Naive thymus-derived CD4-positive, alpha-beta T cell (primary cell): ENCODE results near the gene WDTC1. TPM values are rescaled to one million over a fixed set of nuclear protein-coding genes. Genes with fewer than 3 reads are reported as not detected.
A peak's percentile ranks its signal among the peaks of the same experiment; 100 is the strongest.

Source experiments
- ATAC-seq: fragments of 150-1000 bp; cut with Tn5 transposase; 2 replicates; pipeline ENCODE4 v1.10.0; 2021; ENCODE audit warnings: mild to moderate bottlenecking, moderate library complexity
- CTCF ChIA-PET: fragments of 350-600 bp; sonication (Branson Sonifier 250); formaldehyde crosslinking; loops from one replicate; lab custom pipeline; 2021; ENCODE audit warnings: antibody characterized with exemption; lab: Charles Lee
- POLR2A ChIA-PET: fragments of 350-600 bp; sonication (Branson Sonifier 250); formaldehyde crosslinking; loops from one replicate; lab custom pipeline; 2021; ENCODE audit warnings: antibody characterized with exemption, inconsistent platforms; lab: Charles Lee
- DNase-seq, 9 donors: peaks; one replicate each; pipeline versions ENCODE4 v3.0.0 to v3.0.0-alpha.2; 2020 to 2022; ENCODE audit warnings: mixed read lengths in 1 of 9
- H3K27ac ChIP-seq: one replicate; pipeline ENCODE4 v1.7.0; 2013; ENCODE audit warnings: mild to moderate bottlenecking, low read depth, low read length, moderate library complexity
- H3K27me3 ChIP-seq, 2 donors: one replicate each; pipeline ENCODE4 v1.7.0; 2013; ENCODE audit warnings: low read length in 2 of 2, mild to moderate bottlenecking in 2 of 2, moderate library complexity in 2 of 2; ENCODE audit not compliant: control insufficient read depth in 2 of 2, insufficient read depth in 2 of 2
- H3K36me3 ChIP-seq, 3 experiments: 1 replicate in 2 of 3; 2 replicates in 1 of 3; pipeline ENCODE4 v1.7.0; 2013; ENCODE audit warnings: low read length in 3 of 3, mild to moderate bottlenecking in 3 of 3, moderate library complexity in 1 of 3; ENCODE audit not compliant: insufficient read depth in 3 of 3, control insufficient read depth in 2 of 3
- H3K4me1 ChIP-seq, 2 donors: one replicate each; pipeline ENCODE4 v1.7.0; 2013; ENCODE audit warnings: low read length in 2 of 2, mild to moderate bottlenecking in 2 of 2, moderate library complexity in 1 of 2; ENCODE audit not compliant: control insufficient read depth in 2 of 2, insufficient read depth in 2 of 2
- H3K4me3 ChIP-seq: 2 replicates; pipeline ENCODE4 v1.7.0; 2013; ENCODE audit warnings: mild to moderate bottlenecking, low read length
- H3K9me3 ChIP-seq, 3 experiments: 1 replicate in 2 of 3; 2 replicates in 1 of 3; pipeline ENCODE4 v1.7.0; 2013; ENCODE audit warnings: low read length in 3 of 3; ENCODE audit not compliant: control insufficient read depth in 2 of 3
- H3K27ac Mint-ChIP-seq, 9 donors: one replicate each; pipeline ENCODE4 v1.8.0; 2020 to 2022; ENCODE audit warnings: mixed read lengths in 9 of 9, mild to moderate bottlenecking in 8 of 9, moderate library complexity in 5 of 9, inconsistent platforms in 2 of 9
- H3K27me3 Mint-ChIP-seq, 5 donors: one replicate each; pipeline ENCODE4 v1.8.0; 2021 to 2022; ENCODE audit warnings: mixed read lengths in 5 of 5, mild to moderate bottlenecking in 1 of 5
- H3K36me3 Mint-ChIP-seq, 5 donors: one replicate each; pipeline ENCODE4 v1.8.0; 2020 to 2022; ENCODE audit warnings: mixed read lengths in 5 of 5, mild to moderate bottlenecking in 3 of 5, inconsistent platforms in 1 of 5
- H3K4me1 Mint-ChIP-seq, 7 donors: one replicate each; pipeline ENCODE4 v1.8.0; 2020 to 2022; ENCODE audit warnings: mixed read lengths in 7 of 7, mild to moderate bottlenecking in 3 of 7, inconsistent platforms in 1 of 7
- H3K4me3 Mint-ChIP-seq, 10 donors: one replicate each; pipeline ENCODE4 v1.8.0; 2020 to 2022; ENCODE audit warnings: mild to moderate bottlenecking in 10 of 10, mixed read lengths in 10 of 10, moderate library complexity in 6 of 10, inconsistent platforms in 2 of 10
- H3K9me3 Mint-ChIP-seq, 11 donors: one replicate each; pipeline ENCODE4 v1.8.0; 2020 to 2022; ENCODE audit warnings: mixed read lengths in 11 of 11, mild to moderate bottlenecking in 4 of 11, inconsistent platforms in 1 of 11, moderate library complexity in 1 of 11
- intact Hi-C, 2 donors: fragments of 100-400 bp; cut with micrococcal nuclease; formaldehyde crosslinking; loops; one replicate each; pipeline ENCODE4 v1.15.1; 2023
- polyA plus RNA-seq, 2 donors: library from polyadenylated mRNA; unstranded; fragments of 300-500 nt; fragmentation: Illumina TruSeq; gene quantifications; one replicate each; pipeline ENCODE4 v1.2.3, GENCODE V29; 2021
- total RNA-seq, 6 experiments: library from RNA in 5 of 6; stranded (reverse) in 5 of 6; gene quantifications; 1 replicate in 5 of 6; 2 replicates in 1 of 6; pipeline ENCODE4 v1.2.3 and lab custom pipeline; 2021 to 2026

The WDTC1 gene
- total and polyA plus RNA-seq, 7 experiments from 2014 or later = 5.8 to 59.0 (median 35.3) TPM

GRCh38 chr1:27300341-27301051 lies 66.1 kb downstream of the WDTC1 start:
- intact Hi-C loops = loop anchor here (1.0 to 5.0 kb wide), 8 partner anchors 32 to 363 kb away; no protein-coding TSS in a partner anchor
- Mint-ChIP-seq H3K4me1 (peaks cover 0 to 9% (median 3%) of the 10 kb centered on the region in 7 donors), H3K36me3 (peaks cover 0 to 36% (median 5%) of the 10 kb centered on the region in 5 donors), H3K27me3 (no peaks in the 10 kb centered on the region), H3K4me3 (no peak overlapping the region), H3K9me3 (no peaks in the 10 kb centered on the region), H3K27ac (no peak overlapping the region)
- ChIA-PET CTCF (interaction anchor here (0.5 to 10.7 kb wide), 20 partner anchors 13 to 367 kb away, joined by 3 to 184 read pairs (median 4); partner anchors contain the start of genes AHDC1, CD164L2, GPR3 and SYTL1), POLR2A (interaction anchor here (1.3 to 2.0 kb wide), 6 partner anchors 43 to 101 kb away, joined by 3 to 6 read pairs (median 5); no protein-coding TSS in a partner anchor)
- Histone ChIP-seq H3K9me3 (no peaks in the 10 kb centered on the region), H3K27me3 (no peaks in the 10 kb centered on the region), H3K36me3 (peaks cover 0 to 83% (median 5%) of the 10 kb centered on the region in 3 experiments), H3K27ac (no peak overlapping the region), H3K4me1 (no peaks in the 10 kb centered on the region), H3K4me3 (no peak overlapping the region)
- ATAC-seq (peak; percentile 95), DNase-seq (peak; percentile 66 to 84 (median 76))

GRCh38 chr1:27301052-27301422 lies 66.6 kb downstream of the WDTC1 start:
- H3K27ac Mint-ChIP-seq = no peak overlapping the region
- H3K27me3 ChIP-seq = no peaks in the 10 kb centered on the region
- no peaks in the 10 kb centered on the region for H3K27me3 Mint-ChIP-seq
- intact Hi-C loops = loop anchor here (1.0 to 5.0 kb wide), 6 partner anchors 32 to 361 kb away; no protein-coding TSS in a partner anchor
- no peak overlapping the region for H3K27ac ChIP-seq
- DNase-seq (no peak), ATAC-seq (no peak)
- H3K4me1 ChIP-seq = no peaks in the 10 kb centered on the region
- H3K4me1 Mint-ChIP-seq = peaks cover 0 to 9% (median 3%) of the 10 kb centered on the region in 7 donors
- peaks cover 0 to 83% (median 5%) of the 10 kb centered on the region in 3 experiments for H3K36me3 ChIP-seq
- ChIA-PET CTCF (interaction anchor here (0.5 to 10.7 kb wide), 16 partner anchors 13 to 366 kb away, joined by 3 to 184 read pairs (median 4); partner anchors contain the start of genes AHDC1, CD164L2, GPR3 and SYTL1), POLR2A (interaction anchor here (1.1 to 2.0 kb wide), 4 partner anchors 11 to 97 kb away, joined by 3 to 6 read pairs (median 4); no protein-coding TSS in a partner anchor)
- H3K9me3 Mint-ChIP-seq = no peaks in the 10 kb centered on the region
- H3K9me3 ChIP-seq = no peaks in the 10 kb centered on the region
- H3K4me3 ChIP-seq = no peak overlapping the region
- no peak overlapping the region for H3K4me3 Mint-ChIP-seq
- H3K36me3 Mint-ChIP-seq = peaks cover 0 to 36% (median 6%) of the 10 kb centered on the region in 5 donors

- H3K36me3 Mint-ChIP-seq = peaks cover 0 to 32% (median 6%) of the 10 kb centered on the region in 5 donors
- ATAC-seq = no peak
- POLR2A ChIA-PET = interaction anchor here (1.1 to 2.0 kb wide), 4 partner anchors 10 to 97 kb away, joined by 3 to 6 read pairs (median 4); no protein-coding TSS in a partner anchor
- Histone ChIP-seq H3K4me3 (no peak overlapping the region), H3K27ac (no peak overlapping the region), H3K9me3 (no peaks in the 10 kb centered on the region), H3K27me3 (no peaks in the 10 kb centered on the region), H3K4me1 (no peaks in the 10 kb centered on the region), H3K36me3 (peaks cover 0 to 82% (median 5%) of the 10 kb centered on the region in 3 experiments)
- no peak for DNase-seq
- no peaks in the 10 kb centered on the region for H3K27me3 Mint-ChIP-seq
- H3K4me3 Mint-ChIP-seq = no peak overlapping the region
- H3K4me1 Mint-ChIP-seq = peaks cover 0 to 8% (median 3%) of the 10 kb centered on the region in 7 donors
- intact Hi-C loops = loop anchor here (1.0 to 5.0 kb wide), 6 partner anchors 31 to 361 kb away; no protein-coding TSS in a partner anchor
- CTCF ChIA-PET = interaction anchor here (0.7 to 10.7 kb wide), 15 partner anchors 12 to 365 kb away, joined by 3 to 184 read pairs (median 6); partner anchors contain the start of genes AHDC1, CD164L2, GPR3 and SYTL1
- H3K27ac Mint-ChIP-seq = no peak overlapping the region
- no peaks in the 10 kb centered on the region for H3K9me3 Mint-ChIP-seq
These were observed 67.3 kb downstream of the WDTC1 start for GRCh38 chr1:27301582-27302199.

GRCh38 chr1:27302612-27303011 lies 68.2 kb downstream of the WDTC1 start:
- Histone ChIP-seq H3K9me3 (no peaks in the 10 kb centered on the region), H3K4me3 (no peak overlapping the region), H3K27me3 (no peaks in the 10 kb centered on the region), H3K36me3 (peaks cover 0 to 80% (median 5%) of the 10 kb centered on the region in 3 experiments), H3K27ac (no peak overlapping the region), H3K4me1 (no peaks in the 10 kb centered on the region)
- peaks cover 0 to 8% (median 3%) of the 10 kb centered on the region in 7 donors for H3K4me1 Mint-ChIP-seq
- H3K27ac Mint-ChIP-seq = no peak overlapping the region
- intact Hi-C loops = loop anchor here in 1 of 2 donors (5.0 kb wide), 1 partner anchor 360 kb away; no protein-coding TSS in a partner anchor
- CTCF ChIA-PET = interaction anchor here (0.6 to 10.7 kb wide), 9 partner anchors 30 to 355 kb away, joined by 3 to 184 read pairs (median 23); partner anchors contain the start of genes AHDC1, CD164L2 and GPR3
- H3K27me3 Mint-ChIP-seq = no peaks in the 10 kb centered on the region
- DNase-seq = no peak
- H3K4me3 Mint-ChIP-seq = no peak overlapping the region
- H3K36me3 Mint-ChIP-seq = peaks cover 0 to 32% (median 6%) of the 10 kb centered on the region in 5 donors
- no peaks in the 10 kb centered on the region for H3K9me3 Mint-ChIP-seq
- no peak for ATAC-seq
- POLR2A ChIA-PET = interaction anchor here (0.6 kb wide), 1 partner anchor 645 kb away, joined by 4 read pairs; no protein-coding TSS in a partner anchor

GRCh38 chr1:27303509-27303908 lies 69.1 kb downstream of the WDTC1 start:
- H3K36me3 ChIP-seq = peaks cover 0 to 71% (median 5%) of the 10 kb centered on the region in 3 experiments
- peaks cover 0 to 24% (median 4%) of the 10 kb centered on the region in 5 donors for H3K36me3 Mint-ChIP-seq

GRCh38 chr1:27306071-27306470 lies 71.6 kb downstream of the WDTC1 start:
- no peak for DNase-seq
- ATAC-seq = no peak
- H3K4me3 ChIP-seq = no peak overlapping the region
- H3K9me3 Mint-ChIP-seq = no peaks in the 10 kb centered on the region
- peaks cover 0 to 50% (median 0%) of the 10 kb centered on the region in 3 experiments for H3K36me3 ChIP-seq
- ChIA-PET CTCF (no interaction called here), POLR2A (no interaction called here)
- no peaks in the 10 kb centered on the region for H3K27me3 ChIP-seq
- no peak overlapping the region for H3K27ac ChIP-seq
- peaks cover 0 to 2% (median 0%) of the 10 kb centered on the region in 7 donors for H3K4me1 Mint-ChIP-seq
- H3K36me3 Mint-ChIP-seq = peaks cover 0 to 18% (median 2%) of the 10 kb centered on the region in 5 donors
- no peaks in the 10 kb centered on the region for H3K27me3 Mint-ChIP-seq
- H3K4me3 Mint-ChIP-seq = no peak overlapping the region
- no peak overlapping the region for H3K27ac Mint-ChIP-seq
- intact Hi-C loops = no loop called here
- H3K4me1 ChIP-seq = no peaks in the 10 kb centered on the region
- no peaks in the 10 kb centered on the region for H3K9me3 ChIP-seq

More at GRCh38 chr1:27303509-27303908, 69.1 kb downstream of the WDTC1 start:
- no peak for DNase-seq
- POLR2A ChIA-PET = no interaction called here
- peaks cover 0 to 8% (median 3%) of the 10 kb centered on the region in 7 donors for H3K4me1 Mint-ChIP-seq
- H3K9me3 Mint-ChIP-seq = no peaks in the 10 kb centered on the region
- H3K9me3 ChIP-seq = no peaks in the 10 kb centered on the region
- no peaks in the 10 kb centered on the region for H3K27me3 ChIP-seq
- intact Hi-C loops = loop anchor here in 1 of 2 donors (5.0 kb wide), 1 partner anchor 359 kb away; no protein-coding TSS in a partner anchor
- CTCF ChIA-PET = interaction anchor here (0.5 to 10.7 kb wide), 3 partner anchors 82 to 1435 kb away, joined by 10 to 184 read pairs (median 123); partner anchors contain the start of gene CD164L2
- no peaks in the 10 kb centered on the region for H3K27me3 Mint-ChIP-seq
- H3K4me3 Mint-ChIP-seq = no peak overlapping the region
- no peak overlapping the region for H3K27ac ChIP-seq
- H3K27ac Mint-ChIP-seq = no peak overlapping the region
- ATAC-seq = no peak
- no peak overlapping the region for H3K4me3 ChIP-seq
- H3K4me1 ChIP-seq = no peaks in the 10 kb centered on the region
